HepG2 (cell line): ENCODE results near the gene EGFL8. TPM values are rescaled to one million over a fixed set of nuclear protein-coding genes. Genes with fewer than 3 reads are reported as not detected.

Experiments
- FOXK1 ChIP-seq: sonication (generic); formaldehyde crosslinking; IDR thresholded peaks from 2 replicates; pipeline ENCODE4 v1.4.0; 2020; ENCODE audit warnings: low read depth, missing genetic modification reagents, borderline replicate concordance
- GABPA ChIP-seq, 2 experiments: IDR thresholded peaks; 2 replicates each; pipeline ENCODE4 v1.6.1; 2011 to 2016; ENCODE audit warnings: low read depth in 2 of 2, low read length in 1 of 2, missing biosample characterization in 1 of 2, missing genetic modification characterization in 1 of 2
- KDM1A ChIP-seq: IDR thresholded peaks from 2 replicates; pipeline ENCODE4 v1.6.1; 2016; ENCODE audit warnings: missing compliant biosample characterization
- MTF1 ChIP-seq: sonication (generic); formaldehyde crosslinking; IDR thresholded peaks from 2 replicates; pipeline ENCODE4 v1.5.0; 2020; ENCODE audit warnings: missing genetic modification reagents
- PCBP2 ChIP-seq: fragments of 200-400 bp; formaldehyde crosslinking; optimal IDR thresholded peaks from 2 replicates; pipeline ENCODE3; 2018; ENCODE audit warnings: low read length, low read depth; ENCODE audit not compliant: poor library complexity, severe bottlenecking
- RFXAP ChIP-seq: sonication (generic); formaldehyde crosslinking; IDR thresholded peaks from 2 replicates; pipeline ENCODE4 v1.4.0; 2020; ENCODE audit warnings: missing genetic modification reagents, borderline replicate concordance
- SOX13 ChIP-seq, 3 experiments: fragments of 450-650 bp in 1 of 3; sonication (generic) in 1 of 3; formaldehyde crosslinking in 1 of 3; IDR thresholded peaks in 2 of 3; conservative IDR thresholded peaks in 1 of 3; 2 replicates each; pipeline versions ENCODE4 v1.5.0 to v1.6.1; 2016 to 2020; ENCODE audit warnings: antibody characterized with exemption in 1 of 3, mild to moderate bottlenecking in 1 of 3, missing compliant biosample characterization in 1 of 3, missing genetic modification reagents in 1 of 3, moderate library complexity in 1 of 3
- STAT5B ChIP-seq: sonication (generic); formaldehyde crosslinking; IDR thresholded peaks from 2 replicates; pipeline ENCODE4 v1.4.0; 2020; ENCODE audit warnings: missing genetic modification reagents
- ZFY ChIP-seq: sonication (generic); formaldehyde crosslinking; IDR thresholded peaks from 2 replicates; pipeline ENCODE4 v1.4.0; 2020; ENCODE audit warnings: missing genetic modification reagents
- ZNF354B ChIP-seq: sonication (generic); formaldehyde crosslinking; IDR thresholded peaks from 2 replicates; pipeline ENCODE4 v1.8.0; 2022; ENCODE audit warnings: mild to moderate bottlenecking, missing genetic modification reagents
- ZNF720 ChIP-seq: sonication (generic); formaldehyde crosslinking; IDR thresholded peaks from 2 replicates; pipeline ENCODE4 v1.4.0; 2020; ENCODE audit warnings: missing genetic modification reagents
- ZNF883 ChIP-seq: sonication (generic); formaldehyde crosslinking; IDR thresholded peaks from 2 replicates; pipeline ENCODE4 v1.5.1; 2020; ENCODE audit warnings: mild to moderate bottlenecking, missing genetic modification reagents; ENCODE audit errors: not compliant biosample characterization
- polyA plus RNA-seq, 8 experiments: library from polyadenylated mRNA; depleted of rRNA in 3 of 8; stranded (reverse) in 7 of 8; unstranded in 1 of 8; fragments of >200 nt; fragmentation: Illumina TruSeq in 4 of 8; extraction: Trizol in 4 of 8; gene quantifications; 2 replicates each; pipeline versions ENCODE4 v1.2.1 to v1.2.3, GENCODE V29; 2011 to 2016; ENCODE audit warnings: low read depth in 4 of 8, missing spikeins in 1 of 8, mixed read lengths in 1 of 8; ENCODE audit not compliant: insufficient read depth in 1 of 8
- total RNA-seq, 5 experiments: library from RNA; depleted of rRNA; stranded (reverse); fragments of >200 nt; fragmentation: Illumina TruSeq; extraction: Trizol; gene quantifications; 2 replicates each; pipeline ENCODE4 v1.2.3, GENCODE V29; 2016; ENCODE audit warnings: low read depth in 1 of 5
- TF ChIP-seq, protein P1 (sequence below), 2 experiments: fragments of 450-650 bp in 1 of 2; sonication (generic) in 1 of 2; formaldehyde crosslinking in 1 of 2; IDR thresholded peaks; 2 replicates each; pipeline versions ENCODE4 v1.6.1 to v1.8.0; 2016 to 2022; ENCODE audit warnings: antibody characterized with exemption in 1 of 2, mild to moderate bottlenecking in 1 of 2, missing genetic modification reagents in 1 of 2
- TF ChIP-seq, protein P2 (sequence below): sonication (generic); formaldehyde crosslinking; IDR thresholded peaks from 2 replicates; pipeline ENCODE4 v1.5.0; 2020; ENCODE audit warnings: missing genetic modification reagents, mild to moderate bottlenecking, borderline replicate concordance

EGFL8 gene
- total and polyA plus RNA-seq, 2 of the 13 experiments (the other 11 are each of a cell fraction or from before 2014, with no cell fraction given), result 10.0 to 11.5 TPM

DNA sequence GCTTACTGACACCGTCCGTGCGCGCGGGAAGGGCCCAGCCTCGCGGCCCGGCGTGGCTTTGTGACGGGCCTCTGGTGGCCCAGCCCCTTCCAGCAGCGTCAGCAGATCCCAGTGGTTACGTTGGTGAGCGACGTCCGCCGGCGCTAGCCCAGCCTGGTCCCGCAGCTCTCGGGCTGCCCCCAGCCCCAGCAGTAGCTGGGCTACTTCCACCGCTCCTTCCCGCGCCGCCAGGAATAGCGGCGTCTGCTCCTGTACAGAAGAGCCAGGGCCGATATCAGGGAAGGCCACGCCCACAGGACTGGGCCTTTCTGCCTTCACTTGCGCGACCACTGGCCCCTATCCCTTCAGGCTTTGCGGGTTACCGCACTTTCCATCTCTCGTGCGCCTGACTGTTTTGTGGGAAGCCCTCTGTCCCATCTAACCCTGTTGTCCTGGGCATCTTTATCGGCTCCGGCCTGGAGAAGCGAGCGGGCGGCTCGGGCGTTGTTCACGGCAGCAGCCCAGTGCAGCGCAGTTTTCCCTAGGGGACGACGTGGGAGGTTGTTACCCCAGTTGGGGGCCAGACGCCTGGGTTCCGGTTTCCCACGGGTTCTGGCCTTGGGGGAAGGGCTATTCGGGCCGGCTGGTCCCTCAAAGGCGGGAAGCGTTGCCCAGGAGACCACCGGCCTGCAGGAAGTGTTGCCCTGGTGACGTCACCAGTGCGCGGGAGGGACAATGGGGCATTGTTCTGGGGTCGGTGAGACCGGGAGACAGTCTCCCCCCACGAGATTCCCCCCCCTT lies 31.7 kb downstream of the EGFL8 start (continued):
- TF ChIP-seq, protein P1, sequence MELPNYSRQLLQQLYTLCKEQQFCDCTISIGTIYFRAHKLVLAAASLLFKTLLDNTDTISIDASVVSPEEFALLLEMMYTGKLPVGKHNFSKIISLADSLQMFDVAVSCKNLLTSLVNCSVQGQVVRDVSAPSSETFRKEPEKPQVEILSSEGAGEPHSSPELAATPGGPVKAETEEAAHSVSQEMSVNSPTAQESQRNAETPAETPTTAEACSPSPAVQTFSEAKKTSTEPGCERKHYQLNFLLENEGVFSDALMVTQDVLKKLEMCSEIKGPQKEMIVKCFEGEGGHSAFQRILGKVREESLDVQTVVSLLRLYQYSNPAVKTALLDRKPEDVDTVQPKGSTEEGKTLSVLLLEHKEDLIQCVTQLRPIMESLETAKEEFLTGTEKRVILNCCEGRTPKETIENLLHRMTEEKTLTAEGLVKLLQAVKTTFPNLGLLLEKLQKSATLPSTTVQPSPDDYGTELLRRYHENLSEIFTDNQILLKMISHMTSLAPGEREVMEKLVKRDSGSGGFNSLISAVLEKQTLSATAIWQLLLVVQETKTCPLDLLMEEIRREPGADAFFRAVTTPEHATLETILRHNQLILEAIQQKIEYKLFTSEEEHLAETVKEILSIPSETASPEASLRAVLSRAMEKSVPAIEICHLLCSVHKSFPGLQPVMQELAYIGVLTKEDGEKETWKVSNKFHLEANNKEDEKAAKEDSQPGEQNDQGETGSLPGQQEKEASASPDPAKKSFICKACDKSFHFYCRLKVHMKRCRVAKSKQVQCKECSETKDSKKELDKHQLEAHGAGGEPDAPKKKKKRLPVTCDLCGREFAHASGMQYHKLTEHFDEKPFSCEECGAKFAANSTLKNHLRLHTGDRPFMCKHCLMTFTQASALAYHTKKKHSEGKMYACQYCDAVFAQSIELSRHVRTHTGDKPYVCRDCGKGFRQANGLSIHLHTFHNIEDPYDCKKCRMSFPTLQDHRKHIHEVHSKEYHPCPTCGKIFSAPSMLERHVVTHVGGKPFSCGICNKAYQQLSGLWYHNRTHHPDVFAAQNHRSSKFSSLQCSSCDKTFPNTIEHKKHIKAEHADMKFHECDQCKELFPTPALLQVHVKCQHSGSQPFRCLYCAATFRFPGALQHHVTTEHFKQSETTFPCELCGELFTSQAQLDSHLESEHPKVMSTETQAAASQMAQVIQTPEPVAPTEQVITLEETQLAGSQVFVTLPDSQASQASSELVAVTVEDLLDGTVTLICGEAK (IDR thresholded peaks at IDR 0.05), result no peak
- TF ChIP-seq, protein P1 (CRISPR knock-in tag; IDR thresholded peaks at IDR 0.05), result peak; percentile 83
- TF ChIP-seq PCBP2 (no peak), RFXAP (CRISPR knock-in tag) (no peak; the same call in 1 of the 2 replicates), FOXK1 (CRISPR knock-in tag) (peak; percentile 38; the same call in 1 of the 2 replicates), ZNF883 (CRISPR knock-in tag) (peak; percentile 69), ZNF720 (CRISPR knock-in tag) (peak; percentile 74; the same call in 1 of the 2 replicates), STAT5B (CRISPR knock-in tag) (peak; percentile 81; the same call in 1 of the 2 replicates), ZFY (CRISPR knock-in tag) (peak; percentile 94), ZNF354B (CRISPR knock-in tag) (no peak), SOX13 (IDR thresholded peaks at IDR 0.05) (peak; percentile 83), SOX13 (CRISPR knock-in tag; conservative IDR thresholded peaks at IDR 0.05 in 1 of 2, IDR thresholded peaks at IDR 0.05 in 1 of 2) (peak in 1 of 2 experiments; percentile 97; a peak in 2 of 4 replicates), GABPA (IDR thresholded peaks at IDR 0.05; ENCODE audit: low read depth, low read length) (no peak), GABPA (CRISPR knock-in tag; IDR thresholded peaks at IDR 0.05; ENCODE audit: low read depth) (peak; percentile 69), MTF1 (CRISPR knock-in tag) (no peak), KDM1A (CRISPR knock-in tag) (no peak)
- TF ChIP-seq, protein P2, sequence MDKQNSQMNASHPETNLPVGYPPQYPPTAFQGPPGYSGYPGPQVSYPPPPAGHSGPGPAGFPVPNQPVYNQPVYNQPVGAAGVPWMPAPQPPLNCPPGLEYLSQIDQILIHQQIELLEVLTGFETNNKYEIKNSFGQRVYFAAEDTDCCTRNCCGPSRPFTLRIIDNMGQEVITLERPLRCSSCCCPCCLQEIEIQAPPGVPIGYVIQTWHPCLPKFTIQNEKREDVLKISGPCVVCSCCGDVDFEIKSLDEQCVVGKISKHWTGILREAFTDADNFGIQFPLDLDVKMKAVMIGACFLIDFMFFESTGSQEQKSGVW (CRISPR knock-in tag), result no peak
